ENCODE results near the gene ATAD3B.

DNA sequence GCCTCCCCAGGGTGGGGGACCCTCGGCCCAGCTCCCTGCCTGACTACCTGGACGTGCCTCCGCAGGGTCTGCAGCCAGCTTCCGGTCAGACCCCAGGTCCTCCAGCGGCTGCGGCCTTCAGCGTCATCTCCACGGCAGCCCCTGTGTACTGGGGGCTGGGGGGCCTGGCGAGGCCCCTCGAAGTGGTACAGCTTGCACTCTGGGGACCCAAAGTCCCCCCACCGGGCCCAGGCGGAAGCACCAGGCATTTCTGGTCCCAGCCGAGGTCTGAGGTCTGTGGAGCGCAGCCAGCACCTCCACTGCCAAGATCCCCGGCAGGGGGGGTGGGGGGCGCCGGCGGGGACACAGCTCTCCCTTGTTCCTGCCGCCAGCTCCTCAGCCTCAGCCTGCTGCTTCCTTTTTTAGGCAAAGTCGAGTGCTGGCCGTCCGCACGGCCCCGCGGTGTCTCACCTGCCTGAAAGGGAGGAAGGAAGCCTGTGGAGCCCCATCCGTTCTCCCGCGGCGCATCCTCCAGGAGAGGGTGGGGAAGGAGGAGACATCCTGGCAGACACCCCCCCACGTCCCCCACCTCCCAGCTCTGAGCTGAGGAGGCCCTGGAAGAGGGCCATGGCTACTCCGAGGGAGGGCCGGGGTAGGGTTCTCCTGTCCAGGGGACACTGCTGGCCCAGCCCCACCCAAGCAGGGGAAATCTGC lies 37.3 kb upstream of the ATAD3B start:
- TF ChIP-seq, protein P1, sequence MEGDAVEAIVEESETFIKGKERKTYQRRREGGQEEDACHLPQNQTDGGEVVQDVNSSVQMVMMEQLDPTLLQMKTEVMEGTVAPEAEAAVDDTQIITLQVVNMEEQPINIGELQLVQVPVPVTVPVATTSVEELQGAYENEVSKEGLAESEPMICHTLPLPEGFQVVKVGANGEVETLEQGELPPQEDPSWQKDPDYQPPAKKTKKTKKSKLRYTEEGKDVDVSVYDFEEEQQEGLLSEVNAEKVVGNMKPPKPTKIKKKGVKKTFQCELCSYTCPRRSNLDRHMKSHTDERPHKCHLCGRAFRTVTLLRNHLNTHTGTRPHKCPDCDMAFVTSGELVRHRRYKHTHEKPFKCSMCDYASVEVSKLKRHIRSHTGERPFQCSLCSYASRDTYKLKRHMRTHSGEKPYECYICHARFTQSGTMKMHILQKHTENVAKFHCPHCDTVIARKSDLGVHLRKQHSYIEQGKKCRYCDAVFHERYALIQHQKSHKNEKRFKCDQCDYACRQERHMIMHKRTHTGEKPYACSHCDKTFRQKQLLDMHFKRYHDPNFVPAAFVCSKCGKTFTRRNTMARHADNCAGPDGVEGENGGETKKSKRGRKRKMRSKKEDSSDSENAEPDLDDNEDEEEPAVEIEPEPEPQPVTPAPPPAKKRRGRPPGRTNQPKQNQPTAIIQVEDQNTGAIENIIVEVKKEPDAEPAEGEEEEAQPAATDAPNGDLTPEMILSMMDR (conservative IDR thresholded peaks at IDR 0.05; ENCODE audit: low read depth, low read length), result no peak
- no peak for TF ChIP-seq EZH2 (IDR thresholded peaks at IDR 0.05; ENCODE audit: borderline replicate concordance, low read depth, low read length, poor library complexity, severe bottlenecking)

Measured in A673 (cell line).